ENCODE results near the gene PNMA5.

DNA sequence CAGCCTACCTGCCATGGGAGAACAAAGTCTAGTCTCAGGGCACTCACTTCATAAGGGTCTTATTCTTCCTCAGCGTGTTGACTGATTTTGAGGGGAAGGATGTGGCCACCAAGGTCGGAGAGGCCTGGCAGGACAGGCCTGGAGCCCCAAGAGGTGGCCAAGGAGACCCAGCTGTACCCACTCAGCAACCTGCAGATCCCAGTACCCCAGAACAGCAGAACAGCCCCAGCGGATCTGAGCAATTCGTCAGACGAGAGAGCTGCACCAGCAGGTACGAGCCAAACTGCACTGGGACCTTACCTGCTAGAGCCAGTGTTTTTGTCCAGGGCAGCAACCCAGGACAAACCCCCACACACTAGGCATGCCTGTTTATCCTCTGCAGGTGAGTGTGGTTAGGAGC, 34.3 kb downstream of the PNMA5 start:
- TF ChIP-seq YY1 (IDR thresholded peaks at IDR 0.05; ENCODE audit: low read depth, low read length) (no peak), SRF (IDR thresholded peaks at IDR 0.05; ENCODE audit: low read depth, low read length) (no peak)
- TF ChIP-seq, protein P1, sequence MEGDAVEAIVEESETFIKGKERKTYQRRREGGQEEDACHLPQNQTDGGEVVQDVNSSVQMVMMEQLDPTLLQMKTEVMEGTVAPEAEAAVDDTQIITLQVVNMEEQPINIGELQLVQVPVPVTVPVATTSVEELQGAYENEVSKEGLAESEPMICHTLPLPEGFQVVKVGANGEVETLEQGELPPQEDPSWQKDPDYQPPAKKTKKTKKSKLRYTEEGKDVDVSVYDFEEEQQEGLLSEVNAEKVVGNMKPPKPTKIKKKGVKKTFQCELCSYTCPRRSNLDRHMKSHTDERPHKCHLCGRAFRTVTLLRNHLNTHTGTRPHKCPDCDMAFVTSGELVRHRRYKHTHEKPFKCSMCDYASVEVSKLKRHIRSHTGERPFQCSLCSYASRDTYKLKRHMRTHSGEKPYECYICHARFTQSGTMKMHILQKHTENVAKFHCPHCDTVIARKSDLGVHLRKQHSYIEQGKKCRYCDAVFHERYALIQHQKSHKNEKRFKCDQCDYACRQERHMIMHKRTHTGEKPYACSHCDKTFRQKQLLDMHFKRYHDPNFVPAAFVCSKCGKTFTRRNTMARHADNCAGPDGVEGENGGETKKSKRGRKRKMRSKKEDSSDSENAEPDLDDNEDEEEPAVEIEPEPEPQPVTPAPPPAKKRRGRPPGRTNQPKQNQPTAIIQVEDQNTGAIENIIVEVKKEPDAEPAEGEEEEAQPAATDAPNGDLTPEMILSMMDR (IDR thresholded peaks at IDR 0.05; ENCODE audit: control extremely low read depth in 1 of 3, insufficient read depth in 1 of 3, low read depth in 1 of 3, low read length in 3 of 3), result no peak
